HepG2 (cell line): ENCODE results near the gene ATG2A. TPM values are rescaled to one million over a fixed set of nuclear protein-coding genes. Genes with fewer than 3 reads are reported as not detected.

Experiments used
- GABPB1 ChIP-seq: IDR thresholded peaks from 2 replicates; pipeline ENCODE4 v1.6.1; 2016; ENCODE audit warnings: mild to moderate bottlenecking, missing genetic modification reagents, moderate library complexity, missing compliant biosample characterization
- GZF1 ChIP-seq: sonication (generic); formaldehyde crosslinking; IDR thresholded peaks from 2 replicates; pipeline ENCODE4 v1.5.1; 2020; ENCODE audit warnings: mild to moderate bottlenecking, missing genetic modification reagents
- MED13 ChIP-seq: sonication (generic); formaldehyde crosslinking; IDR thresholded peaks from 2 replicates; pipeline ENCODE4 v1.5.0; 2020; ENCODE audit warnings: missing genetic modification reagents
- NR2C2 ChIP-seq: sonication (generic); formaldehyde crosslinking; IDR thresholded peaks from 2 replicates; pipeline ENCODE4 v1.4.0; 2020; ENCODE audit warnings: missing genetic modification reagents, mild to moderate bottlenecking, moderate library complexity, borderline replicate concordance
- POLR2A ChIP-seq, 2 experiments: IDR thresholded peaks; 2 replicates each; pipeline ENCODE4 v1.6.1; 2011; ENCODE audit warnings: low read depth in 2 of 2, low read length in 2 of 2, mild to moderate bottlenecking in 1 of 2, moderate library complexity in 1 of 2; ENCODE audit not compliant: insufficient read depth in 1 of 2
- PRPF4 ChIP-seq: fragments of 200-400 bp; formaldehyde crosslinking; IDR thresholded peaks from 2 replicates; pipeline ENCODE4 v1.6.1; 2016; ENCODE audit warnings: low read length, low read depth; ENCODE audit not compliant: poor library complexity, severe bottlenecking
- RFX5 ChIP-seq: IDR thresholded peaks from 2 replicates; pipeline ENCODE4 v1.6.1; 2011; ENCODE audit warnings: low read depth, low read length, improper control_type of control experiment
- SSRP1 ChIP-seq: IDR thresholded peaks from 2 replicates; pipeline ENCODE4 v1.6.1; 2016; ENCODE audit warnings: control low read depth
- TCF12 ChIP-seq, 2 experiments: fragments of 450-650 bp in 1 of 2; sonication (generic) in 1 of 2; formaldehyde crosslinking in 1 of 2; IDR thresholded peaks; 2 replicates each; pipeline versions ENCODE4 v1.6.1 to v1.8.0; 2017 to 2022; ENCODE audit warnings: antibody characterized with exemption in 1 of 2, mild to moderate bottlenecking in 1 of 2, missing genetic modification reagents in 1 of 2, moderate library complexity in 1 of 2
- TMF1 ChIP-seq: sonication (generic); formaldehyde crosslinking; IDR thresholded peaks from 2 replicates; pipeline ENCODE4 v1.8.1; 2022; ENCODE audit warnings: low read depth, missing genetic modification reagents
- ZNF225 ChIP-seq: sonication (generic); formaldehyde crosslinking; IDR thresholded peaks from 2 replicates; pipeline ENCODE4 v1.4.0; 2020; ENCODE audit warnings: mild to moderate bottlenecking, missing genetic modification reagents
- ZNF549 ChIP-seq: sonication (generic); formaldehyde crosslinking; IDR thresholded peaks from 2 replicates; pipeline ENCODE4 v1.5.0; 2020; ENCODE audit warnings: missing genetic modification reagents
- ZNF772 ChIP-seq: sonication (generic); formaldehyde crosslinking; IDR thresholded peaks from 2 replicates; pipeline ENCODE4 v1.5.0; 2020; ENCODE audit warnings: mild to moderate bottlenecking, missing genetic modification reagents
- ZNF782 ChIP-seq: sonication (generic); formaldehyde crosslinking; IDR thresholded peaks from 2 replicates; pipeline ENCODE4 v1.4.0; 2020; ENCODE audit warnings: missing genetic modification reagents, mild to moderate bottlenecking, borderline replicate concordance
- ZNF83 ChIP-seq: sonication (generic); formaldehyde crosslinking; IDR thresholded peaks from 2 replicates; pipeline ENCODE4 v1.4.0; 2020; ENCODE audit warnings: missing genetic modification reagents, mild to moderate bottlenecking, borderline replicate concordance
- ZSCAN25 ChIP-seq: sonication (generic); formaldehyde crosslinking; IDR thresholded peaks from 2 replicates; pipeline ENCODE4 v1.8.0; 2022; ENCODE audit warnings: mild to moderate bottlenecking, missing genetic modification reagents
- polyA plus RNA-seq, 8 experiments: library from polyadenylated mRNA; depleted of rRNA in 3 of 8; stranded (reverse) in 7 of 8; unstranded in 1 of 8; fragments of >200 nt; fragmentation: Illumina TruSeq in 4 of 8; extraction: Trizol in 4 of 8; gene quantifications; 2 replicates each; pipeline versions ENCODE4 v1.2.1 to v1.2.3, GENCODE V29; 2011 to 2016; ENCODE audit warnings: low read depth in 4 of 8, missing spikeins in 1 of 8, mixed read lengths in 1 of 8; ENCODE audit not compliant: insufficient read depth in 1 of 8
- total RNA-seq, 5 experiments: library from RNA; depleted of rRNA; stranded (reverse); fragments of >200 nt; fragmentation: Illumina TruSeq; extraction: Trizol; gene quantifications; 2 replicates each; pipeline ENCODE4 v1.2.3, GENCODE V29; 2016; ENCODE audit warnings: low read depth in 1 of 5
- TF ChIP-seq, protein P1 (sequence below): sonication (generic); formaldehyde crosslinking; IDR thresholded peaks from 2 replicates; pipeline ENCODE4 v1.4.0; 2020; ENCODE audit warnings: missing genetic modification reagents
- TF ChIP-seq, protein P2 (sequence below): sonication (generic); formaldehyde crosslinking; IDR thresholded peaks from 2 replicates; pipeline ENCODE4 v1.5.0; 2020; ENCODE audit warnings: mild to moderate bottlenecking, missing genetic modification reagents
- TF ChIP-seq, protein P3 (sequence below): sonication (generic); formaldehyde crosslinking; IDR thresholded peaks from 2 replicates; pipeline ENCODE4 v1.5.0; 2020; ENCODE audit warnings: mild to moderate bottlenecking, missing genetic modification reagents, moderate library complexity
- TF ChIP-seq, protein P4 (sequence below): sonication (generic); formaldehyde crosslinking; IDR thresholded peaks from 2 replicates; pipeline ENCODE4 v1.8.0; 2022; ENCODE audit warnings: mild to moderate bottlenecking, missing genetic modification reagents; ENCODE audit not compliant: insufficient replicate concordance
- TF ChIP-seq, protein P5 (sequence below): sonication (generic); formaldehyde crosslinking; IDR thresholded peaks from 2 replicates; pipeline ENCODE4 v1.5.1; 2020; ENCODE audit warnings: missing genetic modification reagents, mild to moderate bottlenecking, borderline replicate concordance
- TF ChIP-seq, protein P6 (sequence below): sonication (generic); formaldehyde crosslinking; IDR thresholded peaks from 2 replicates; pipeline ENCODE4 v1.5.0; 2020; ENCODE audit warnings: missing genetic modification reagents, mild to moderate bottlenecking, borderline replicate concordance

Gene ATG2A
- total and polyA plus RNA-seq, 2 of the 13 experiments (the other 11 are each of a cell fraction or from before 2014, with no cell fraction given) = 6.7 to 8.0 TPM

DNA sequence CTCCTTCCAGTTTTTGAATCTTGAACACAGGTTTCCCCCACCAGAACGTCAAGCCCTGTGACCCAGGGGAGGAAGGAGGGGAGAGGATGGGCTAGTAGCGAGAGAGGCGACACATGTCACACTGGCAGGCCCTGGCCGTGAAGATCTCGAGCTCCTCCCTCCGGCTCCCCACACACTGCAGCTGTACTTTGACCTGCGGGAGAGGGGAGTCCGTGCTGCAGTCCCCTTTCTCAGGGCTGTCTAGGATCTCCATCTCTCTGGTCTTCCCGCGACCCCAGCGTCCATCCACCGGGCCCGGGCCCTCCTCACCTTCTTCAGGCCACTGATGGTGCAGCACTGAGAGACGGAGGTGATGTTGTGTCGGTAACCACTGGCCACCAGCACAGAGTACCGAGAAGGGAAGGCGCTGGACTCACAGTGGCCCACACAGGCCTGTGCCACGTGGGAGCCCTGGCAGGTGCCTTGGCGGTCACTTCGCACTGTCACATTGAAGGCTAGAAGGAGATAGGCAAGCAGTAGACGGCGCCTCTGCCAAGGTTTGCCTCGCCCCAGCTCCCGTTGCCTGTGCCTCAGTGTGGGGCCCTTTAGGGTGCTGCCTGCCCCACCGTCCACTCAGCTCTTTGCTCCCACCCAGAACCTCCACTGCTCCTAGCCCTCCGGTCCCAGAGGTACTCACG is 17.8 kb upstream of the ATG2A start (continued):
- TF ChIP-seq ZNF549 (no peak), POLR2A (IDR thresholded peaks at IDR 0.05; ENCODE audit: insufficient read depth in 1 of 2, low read depth in 2 of 2, low read length in 2 of 2) (peak; percentile 44 to 67), TMF1 (CRISPR knock-in tag) (no peak), ZNF225 (CRISPR knock-in tag) (peak; percentile 70; the same call in 1 of the 2 replicates), MED13 (CRISPR knock-in tag) (no peak), PRPF4 (no peak), ZNF83 (CRISPR knock-in tag) (0 out of 2 replicates have a peak, but pooled peaks have one; percentile 64), ZSCAN25 (peak; percentile 80), RFX5 (no peak), GABPB1 (peak; percentile 54; the same call in 1 of the 2 replicates), TCF12 (IDR thresholded peaks at IDR 0.05) (no peak), TCF12 (CRISPR knock-in tag; IDR thresholded peaks at IDR 0.05) (no peak), GZF1 (no peak; the same call in 1 of the 2 replicates), ZNF782 (CRISPR knock-in tag) (no peak), NR2C2 (no peak), ZNF772 (no peak), SSRP1 (CRISPR knock-in tag) (no peak)
- TF ChIP-seq, protein P1, sequence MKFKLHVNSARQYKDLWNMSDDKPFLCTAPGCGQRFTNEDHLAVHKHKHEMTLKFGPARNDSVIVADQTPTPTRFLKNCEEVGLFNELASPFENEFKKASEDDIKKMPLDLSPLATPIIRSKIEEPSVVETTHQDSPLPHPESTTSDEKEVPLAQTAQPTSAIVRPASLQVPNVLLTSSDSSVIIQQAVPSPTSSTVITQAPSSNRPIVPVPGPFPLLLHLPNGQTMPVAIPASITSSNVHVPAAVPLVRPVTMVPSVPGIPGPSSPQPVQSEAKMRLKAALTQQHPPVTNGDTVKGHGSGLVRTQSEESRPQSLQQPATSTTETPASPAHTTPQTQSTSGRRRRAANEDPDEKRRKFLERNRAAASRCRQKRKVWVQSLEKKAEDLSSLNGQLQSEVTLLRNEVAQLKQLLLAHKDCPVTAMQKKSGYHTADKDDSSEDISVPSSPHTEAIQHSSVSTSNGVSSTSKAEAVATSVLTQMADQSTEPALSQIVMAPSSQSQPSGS (CRISPR knock-in tag) = no peak
- TF ChIP-seq, protein P2, sequence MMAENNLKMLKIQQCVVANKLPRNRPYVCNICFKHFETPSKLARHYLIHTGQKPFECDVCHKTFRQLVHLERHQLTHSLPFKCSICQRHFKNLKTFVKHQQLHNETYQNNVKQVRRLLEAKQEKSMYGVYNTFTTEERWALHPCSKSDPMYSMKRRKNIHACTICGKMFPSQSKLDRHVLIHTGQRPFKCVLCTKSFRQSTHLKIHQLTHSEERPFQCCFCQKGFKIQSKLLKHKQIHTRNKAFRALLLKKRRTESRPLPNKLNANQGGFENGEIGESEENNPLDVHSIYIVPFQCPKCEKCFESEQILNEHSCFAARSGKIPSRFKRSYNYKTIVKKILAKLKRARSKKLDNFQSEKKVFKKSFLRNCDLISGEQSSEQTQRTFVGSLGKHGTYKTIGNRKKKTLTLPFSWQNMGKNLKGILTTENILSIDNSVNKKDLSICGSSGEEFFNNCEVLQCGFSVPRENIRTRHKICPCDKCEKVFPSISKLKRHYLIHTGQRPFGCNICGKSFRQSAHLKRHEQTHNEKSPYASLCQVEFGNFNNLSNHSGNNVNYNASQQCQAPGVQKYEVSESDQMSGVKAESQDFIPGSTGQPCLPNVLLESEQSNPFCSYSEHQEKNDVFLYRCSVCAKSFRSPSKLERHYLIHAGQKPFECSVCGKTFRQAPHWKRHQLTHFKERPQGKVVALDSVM = no peak
- TF ChIP-seq, protein P3, sequence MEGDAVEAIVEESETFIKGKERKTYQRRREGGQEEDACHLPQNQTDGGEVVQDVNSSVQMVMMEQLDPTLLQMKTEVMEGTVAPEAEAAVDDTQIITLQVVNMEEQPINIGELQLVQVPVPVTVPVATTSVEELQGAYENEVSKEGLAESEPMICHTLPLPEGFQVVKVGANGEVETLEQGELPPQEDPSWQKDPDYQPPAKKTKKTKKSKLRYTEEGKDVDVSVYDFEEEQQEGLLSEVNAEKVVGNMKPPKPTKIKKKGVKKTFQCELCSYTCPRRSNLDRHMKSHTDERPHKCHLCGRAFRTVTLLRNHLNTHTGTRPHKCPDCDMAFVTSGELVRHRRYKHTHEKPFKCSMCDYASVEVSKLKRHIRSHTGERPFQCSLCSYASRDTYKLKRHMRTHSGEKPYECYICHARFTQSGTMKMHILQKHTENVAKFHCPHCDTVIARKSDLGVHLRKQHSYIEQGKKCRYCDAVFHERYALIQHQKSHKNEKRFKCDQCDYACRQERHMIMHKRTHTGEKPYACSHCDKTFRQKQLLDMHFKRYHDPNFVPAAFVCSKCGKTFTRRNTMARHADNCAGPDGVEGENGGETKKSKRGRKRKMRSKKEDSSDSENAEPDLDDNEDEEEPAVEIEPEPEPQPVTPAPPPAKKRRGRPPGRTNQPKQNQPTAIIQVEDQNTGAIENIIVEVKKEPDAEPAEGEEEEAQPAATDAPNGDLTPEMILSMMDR (CRISPR knock-in tag) = peak; percentile 82
- TF ChIP-seq, protein P4, sequence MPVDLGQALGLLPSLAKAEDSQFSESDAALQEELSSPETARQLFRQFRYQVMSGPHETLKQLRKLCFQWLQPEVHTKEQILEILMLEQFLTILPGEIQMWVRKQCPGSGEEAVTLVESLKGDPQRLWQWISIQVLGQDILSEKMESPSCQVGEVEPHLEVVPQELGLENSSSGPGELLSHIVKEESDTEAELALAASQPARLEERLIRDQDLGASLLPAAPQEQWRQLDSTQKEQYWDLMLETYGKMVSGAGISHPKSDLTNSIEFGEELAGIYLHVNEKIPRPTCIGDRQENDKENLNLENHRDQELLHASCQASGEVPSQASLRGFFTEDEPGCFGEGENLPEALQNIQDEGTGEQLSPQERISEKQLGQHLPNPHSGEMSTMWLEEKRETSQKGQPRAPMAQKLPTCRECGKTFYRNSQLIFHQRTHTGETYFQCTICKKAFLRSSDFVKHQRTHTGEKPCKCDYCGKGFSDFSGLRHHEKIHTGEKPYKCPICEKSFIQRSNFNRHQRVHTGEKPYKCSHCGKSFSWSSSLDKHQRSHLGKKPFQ (CRISPR knock-in tag) = no peak
- TF ChIP-seq, protein P5, sequence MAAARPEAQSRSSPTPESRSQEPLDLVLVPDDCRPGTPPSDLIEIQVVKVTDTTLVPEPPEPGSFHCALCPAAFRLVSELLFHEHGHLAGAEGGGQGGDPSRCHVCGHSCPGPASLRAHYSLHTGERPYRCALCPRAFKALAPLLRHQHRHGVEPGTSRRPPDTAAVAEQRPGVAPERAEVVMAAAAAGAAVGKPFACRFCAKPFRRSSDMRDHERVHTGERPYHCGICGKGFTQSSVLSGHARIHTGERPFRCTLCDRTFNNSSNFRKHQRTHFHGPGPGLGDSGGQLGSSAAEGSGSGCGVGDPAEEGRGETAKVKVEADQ (CRISPR knock-in tag) = no peak
- TF ChIP-seq, protein P6, sequence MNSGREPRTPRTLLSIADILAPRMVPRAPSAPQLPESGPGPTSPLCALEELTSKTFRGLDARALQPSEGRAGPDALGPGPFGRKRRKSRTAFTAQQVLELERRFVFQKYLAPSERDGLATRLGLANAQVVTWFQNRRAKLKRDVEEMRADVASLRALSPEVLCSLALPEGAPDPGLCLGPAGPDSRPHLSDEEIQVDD (CRISPR knock-in tag) = no peak; the same call in 1 of the 2 replicates
